Stimulated activated CD4-positive, alpha-beta T cell treated with anti-CD3 and anti-CD28 coated beads, Interleukin-15, amount 100 ng/mL, for 24 hours (primary cell): ENCODE measurements around the gene NBPF1.
"Not testable (repeated sequence)": the region's sequence is repeated elsewhere in the genome, so short reads cannot be mapped to it uniquely, and the experiment has no call there.

Source experiments
- DNase-seq: peaks from one replicate; pipeline ENCODE4 v3.0.0-alpha.2; 2020

The NBPF1 gene

GRCh38 chr1:16641159-16641975, 28.0 kb upstream of the NBPF1 start:
- DNase-seq: not testable (repeated sequence)

GRCh38 chr1:16639091-16640031, 26.0 kb upstream of the NBPF1 start:
- DNase-seq: not testable (repeated sequence)

GRCh38 chr1:16637941-16638778, 24.8 kb upstream of the NBPF1 start:
- not testable (repeated sequence) for DNase-seq

- DNase-seq: not testable (repeated sequence)
Measured at GRCh38 chr1:16636551-16637195, 23.3 kb upstream of the NBPF1 start.

GRCh38 chr1:16635959-16636358, 22.6 kb upstream of the NBPF1 start:
- not testable (repeated sequence) for DNase-seq

GRCh38 chr1:16633540-16634282, 20.3 kb upstream of the NBPF1 start:
- not testable (repeated sequence) for DNase-seq

- not testable (repeated sequence) for DNase-seq
Measured at GRCh38 chr1:16632044-16632850, 18.9 kb upstream of the NBPF1 start.

- no peak for DNase-seq
Measured at GRCh38 chr1:16631248-16632043, 18.1 kb upstream of the NBPF1 start.

GRCh38 chr1:16630661-16631247, 17.4 kb upstream of the NBPF1 start:
- DNase-seq: no peak

GRCh38 chr1:16629916-16630530, 16.7 kb upstream of the NBPF1 start:
- not testable (repeated sequence) for DNase-seq

GRCh38 chr1:16628361-16629111, 15.2 kb upstream of the NBPF1 start:
- DNase-seq: no peak

GRCh38 chr1:16626409-16626983, 13.1 kb upstream of the NBPF1 start:
- DNase-seq: not testable (repeated sequence)

GRCh38 chr1:16625497-16626408, 12.4 kb upstream of the NBPF1 start:
- DNase-seq: no peak

- DNase-seq: not testable (repeated sequence)
Measured at GRCh38 chr1:16623812-16624719, 10.7 kb upstream of the NBPF1 start.

- not testable (repeated sequence) for DNase-seq
Measured at GRCh38 chr1:16623337-16623736, 10.0 kb upstream of the NBPF1 start.
